Neural progenitor cell (in vitro differentiated cells): ENCODE results near the gene WDFY2.

ENCODE experiments used
- EZH2 ChIP-seq: fragments of 200-600 bp; sonication (generic); IDR thresholded peaks from 2 replicates; pipeline ENCODE4 v1.6.1; 2017; ENCODE audit warnings: antibody characterized with exemption, mild to moderate bottlenecking, moderate library complexity
- TF ChIP-seq, protein P1 (sequence below): fragments of 200-600 bp; sonication (generic); IDR thresholded peaks from 2 replicates; pipeline ENCODE4 v1.5.1; 2017; ENCODE audit warnings: antibody characterized with exemption, mild to moderate bottlenecking

GRCh38 chr13:51785712-51786424 is 201.6 kb downstream of the WDFY2 start:
- TF ChIP-seq, protein P1, sequence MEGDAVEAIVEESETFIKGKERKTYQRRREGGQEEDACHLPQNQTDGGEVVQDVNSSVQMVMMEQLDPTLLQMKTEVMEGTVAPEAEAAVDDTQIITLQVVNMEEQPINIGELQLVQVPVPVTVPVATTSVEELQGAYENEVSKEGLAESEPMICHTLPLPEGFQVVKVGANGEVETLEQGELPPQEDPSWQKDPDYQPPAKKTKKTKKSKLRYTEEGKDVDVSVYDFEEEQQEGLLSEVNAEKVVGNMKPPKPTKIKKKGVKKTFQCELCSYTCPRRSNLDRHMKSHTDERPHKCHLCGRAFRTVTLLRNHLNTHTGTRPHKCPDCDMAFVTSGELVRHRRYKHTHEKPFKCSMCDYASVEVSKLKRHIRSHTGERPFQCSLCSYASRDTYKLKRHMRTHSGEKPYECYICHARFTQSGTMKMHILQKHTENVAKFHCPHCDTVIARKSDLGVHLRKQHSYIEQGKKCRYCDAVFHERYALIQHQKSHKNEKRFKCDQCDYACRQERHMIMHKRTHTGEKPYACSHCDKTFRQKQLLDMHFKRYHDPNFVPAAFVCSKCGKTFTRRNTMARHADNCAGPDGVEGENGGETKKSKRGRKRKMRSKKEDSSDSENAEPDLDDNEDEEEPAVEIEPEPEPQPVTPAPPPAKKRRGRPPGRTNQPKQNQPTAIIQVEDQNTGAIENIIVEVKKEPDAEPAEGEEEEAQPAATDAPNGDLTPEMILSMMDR = no peak
- no peak for TF ChIP-seq EZH2
